K562 (cell line): ENCODE measurements around the gene FBXO10. TPM values are rescaled to one million over a fixed set of nuclear protein-coding genes. Genes with fewer than 3 reads are reported as not detected.

ENCODE experiments used
- CGGBP1 ChIP-seq: fragments of 250-450 bp; sonication (Bioruptor Pico); IDR thresholded peaks from 2 replicates; pipeline ENCODE4 v1.9.0; 2021; ENCODE audit warnings: mild to moderate bottlenecking
- DMBX1 ChIP-seq: fragments of 250-450 bp; sonication (Bioruptor Pico); IDR thresholded peaks from 2 replicates; pipeline ENCODE4 v1.8.0; 2022; ENCODE audit warnings: inconsistent platforms, mild to moderate bottlenecking, moderate library complexity, borderline replicate concordance
- FOXA1 ChIP-seq: fragments of 450-650 bp; IDR thresholded peaks from 2 replicates; pipeline ENCODE4 v1.6.1; 2016; ENCODE audit warnings: mild to moderate bottlenecking, borderline replicate concordance
- KLF13 ChIP-seq: fragments of 450-650 bp; IDR thresholded peaks from 2 replicates; pipeline ENCODE4 v1.6.1; 2016; ENCODE audit warnings: missing genetic modification characterization, low read depth, mild to moderate bottlenecking, missing compliant biosample characterization, moderate library complexity, borderline replicate concordance
- MCM5 ChIP-seq: fragments of 450-650 bp; IDR thresholded peaks from 2 replicates; pipeline ENCODE4 v1.6.1; 2016; ENCODE audit warnings: low read depth
- NFXL1 ChIP-seq: fragments of 450-650 bp; formaldehyde crosslinking; IDR thresholded peaks from 2 replicates; pipeline ENCODE4 v1.4.0; 2021; ENCODE audit warnings: mild to moderate bottlenecking
- PRPF4 ChIP-seq: fragments of 200-400 bp; formaldehyde crosslinking; IDR thresholded peaks from one replicate; pipeline ENCODE4 v1.6.1; 2017; ENCODE audit warnings: low read length, low read depth, mild to moderate bottlenecking; ENCODE audit not compliant: insufficient read depth, poor library complexity, severe bottlenecking
- RFX1 ChIP-seq: fragments of 450-650 bp; IDR thresholded peaks from 2 replicates; pipeline ENCODE4 v1.6.1; 2016; ENCODE audit warnings: mild to moderate bottlenecking, moderate library complexity
- SOX6 ChIP-seq: fragments of 450-650 bp; IDR thresholded peaks from 2 replicates; pipeline ENCODE4 v1.6.1; 2014; ENCODE audit warnings: mild to moderate bottlenecking
- ZBTB26 ChIP-seq: fragments of 450-650 bp; formaldehyde crosslinking; IDR thresholded peaks from 2 replicates; pipeline ENCODE4 v1.4.0; 2022; ENCODE audit warnings: missing genetic modification characterization
- ZNF280A ChIP-seq: fragments of 450-650 bp; IDR thresholded peaks from 2 replicates; pipeline ENCODE4 v1.6.1; 2018; ENCODE audit warnings: mild to moderate bottlenecking, low read depth; ENCODE audit not compliant: partially characterized antibody
- ZNF449 ChIP-seq: fragments of 250-450 bp; sonication (Bioruptor Pico); IDR thresholded peaks from 2 replicates; pipeline ENCODE4 v1.8.0; 2022; ENCODE audit warnings: moderate library complexity, mild to moderate bottlenecking, inconsistent platforms
- ZNF695 ChIP-seq: fragments of 450-650 bp; formaldehyde crosslinking; IDR thresholded peaks from 2 replicates; pipeline ENCODE4 v1.4.0; 2020; ENCODE audit warnings: mild to moderate bottlenecking, moderate library complexity
- polyA plus RNA-seq, 8 experiments: library from polyadenylated mRNA; depleted of rRNA in 4 of 8; stranded (reverse) in 5 of 8; unstranded in 3 of 8; fragments of >200 nt; fragmentation: Nextera tagmentation in 2 of 8; fragmentation: Illumina TruSeq in 1 of 8; extraction: Ambion mirVana in 2 of 8; extraction: Trizol in 1 of 8; gene quantifications; 2 replicates each; pipeline versions ENCODE4 v1.2.1 to v1.2.3, GENCODE V29; 2011 to 2014; ENCODE audit warnings: inconsistent platforms in 1 of 8, missing spikeins in 1 of 8
- total RNA-seq, 7 experiments: library from RNA; depleted of rRNA in 6 of 7; stranded (reverse); fragments of >200 nt in 6 of 7; fragmentation: Illumina TruSeq in 2 of 7; extraction: Trizol in 2 of 7; gene quantifications; 2 replicates each; pipeline versions ENCODE4 v1.2.1 to v1.2.3, GENCODE V29; 2011 to 2021; ENCODE audit warnings: low replicate concordance in 1 of 7
- TF ChIP-seq, protein P1 (sequence below): fragments of 250-450 bp; sonication (Bioruptor Pico); IDR thresholded peaks from 2 replicates; pipeline ENCODE4 v1.5.0; 2021; ENCODE audit warnings: mild to moderate bottlenecking, moderate library complexity
- TF ChIP-seq, protein P2 (sequence below): IDR thresholded peaks from 2 replicates; pipeline ENCODE4 v1.6.1; 2011; ENCODE audit warnings: borderline replicate concordance, low read depth, mild to moderate bottlenecking, moderate library complexity, low read length; ENCODE audit not compliant: insufficient read depth, poor library complexity, severe bottlenecking

Gene FBXO10
- total and polyA plus RNA-seq, 9 of the 15 experiments (the other 6 are each of a cell fraction or from before 2014, with no cell fraction given): 0.84 to 9.9 (median 6.0) TPM

GRCh38 chr9:37466037-37466709 lies 110.0 kb downstream of the FBXO10 start (continued):
- no peak for TF ChIP-seq ZBTB26 (CRISPR knock-in tag)
- no peak for TF ChIP-seq MCM5
- no peak for TF ChIP-seq ZNF695
- no peak for TF ChIP-seq RFX1
- no peak for TF ChIP-seq NFXL1 (CRISPR knock-in tag)
- TF ChIP-seq, protein P1, sequence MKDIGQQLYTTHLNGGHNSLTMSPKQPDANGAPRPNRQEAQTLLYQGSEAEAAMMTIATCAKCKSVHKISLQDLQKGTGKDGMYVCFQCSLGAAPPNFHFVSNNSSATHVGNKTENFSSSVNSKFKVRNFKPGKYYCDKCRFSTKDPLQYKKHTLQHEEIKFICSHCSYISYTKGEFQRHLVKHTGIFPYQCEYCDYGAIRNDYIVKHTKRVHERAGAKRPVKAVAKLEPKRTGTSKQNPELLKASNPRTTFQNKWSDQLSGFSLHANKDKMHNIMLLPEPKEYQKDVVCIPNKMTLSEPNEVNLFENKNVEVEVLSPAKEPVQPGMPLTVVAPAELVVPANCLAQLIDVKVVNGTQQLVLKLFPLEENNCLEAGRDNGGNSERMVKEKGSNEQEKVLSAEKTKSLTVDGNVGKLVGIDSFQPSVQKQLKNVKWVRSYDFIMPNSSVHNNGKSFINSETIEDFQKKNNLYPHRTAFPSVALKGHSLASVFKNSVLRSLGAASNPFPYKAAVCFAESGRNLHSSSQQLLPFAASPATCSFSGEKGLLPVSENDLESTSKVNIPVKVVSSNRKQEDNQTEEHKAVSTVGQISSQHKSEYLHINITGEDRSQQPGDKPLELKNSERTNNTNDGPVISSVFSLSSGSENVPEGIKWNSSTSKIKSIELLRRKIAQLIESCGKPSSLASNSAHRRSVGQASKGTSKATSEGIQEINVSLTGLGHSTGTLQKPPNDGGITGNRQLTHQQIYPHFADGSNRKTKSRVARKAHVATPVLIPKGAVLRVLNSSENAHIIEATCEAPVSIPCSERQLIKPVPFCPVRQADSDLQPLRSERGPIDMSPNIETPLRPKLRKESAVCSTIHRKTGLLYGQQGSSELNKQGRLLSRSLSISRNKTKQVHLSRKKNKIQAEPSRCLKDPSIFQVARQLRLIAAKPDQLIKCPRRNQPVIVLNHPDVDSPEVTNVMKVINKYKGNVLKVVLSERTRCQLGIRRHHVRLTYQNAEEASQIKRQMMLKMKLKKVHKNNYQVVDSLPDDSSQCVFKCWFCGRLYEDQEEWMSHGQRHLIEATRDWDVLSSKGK (CRISPR knock-in tag): no peak
- no peak for TF ChIP-seq PRPF4
- TF ChIP-seq KLF13: no peak
- no peak for TF ChIP-seq ZNF280A
- TF ChIP-seq CGGBP1 (CRISPR knock-in tag): no peak
- TF ChIP-seq ZNF449: no peak
- no peak for TF ChIP-seq SOX6
- TF ChIP-seq DMBX1 (CRISPR knock-in tag): no peak
- TF ChIP-seq FOXA1: no peak
- TF ChIP-seq, protein P2, sequence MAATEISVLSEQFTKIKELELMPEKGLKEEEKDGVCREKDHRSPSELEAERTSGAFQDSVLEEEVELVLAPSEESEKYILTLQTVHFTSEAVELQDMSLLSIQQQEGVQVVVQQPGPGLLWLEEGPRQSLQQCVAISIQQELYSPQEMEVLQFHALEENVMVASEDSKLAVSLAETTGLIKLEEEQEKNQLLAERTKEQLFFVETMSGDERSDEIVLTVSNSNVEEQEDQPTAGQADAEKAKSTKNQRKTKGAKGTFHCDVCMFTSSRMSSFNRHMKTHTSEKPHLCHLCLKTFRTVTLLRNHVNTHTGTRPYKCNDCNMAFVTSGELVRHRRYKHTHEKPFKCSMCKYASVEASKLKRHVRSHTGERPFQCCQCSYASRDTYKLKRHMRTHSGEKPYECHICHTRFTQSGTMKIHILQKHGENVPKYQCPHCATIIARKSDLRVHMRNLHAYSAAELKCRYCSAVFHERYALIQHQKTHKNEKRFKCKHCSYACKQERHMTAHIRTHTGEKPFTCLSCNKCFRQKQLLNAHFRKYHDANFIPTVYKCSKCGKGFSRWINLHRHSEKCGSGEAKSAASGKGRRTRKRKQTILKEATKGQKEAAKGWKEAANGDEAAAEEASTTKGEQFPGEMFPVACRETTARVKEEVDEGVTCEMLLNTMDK: no peak
